ENCODE measurements around the gene AK4.
"Not testable (repeated sequence)": the region's sequence is repeated elsewhere in the genome, so short reads cannot be mapped to it uniquely, and the experiment has no call there.

AK4 gene

GRCh38 chr1:65233782-65234181 lies 85.8 kb downstream of the AK4 start:
- DNase-seq (ENCODE audit: low spot score) = no peak
- no peak for TF ChIP-seq CTCF (IDR thresholded peaks at IDR 0.05; ENCODE audit: extremely low read depth, insufficient read depth, missing control alignments)
- in situ Hi-C loops (cut with MboI; ENCODE audit: low pct_unique_long_range_greater_than_20kb, low sequenced_read_pairs, unreplicated experiment) = loop anchor here (25.0 kb wide), 1 partner anchor 454 kb away; no protein-coding TSS in a partner anchor

- in situ Hi-C loops (cut with MboI; ENCODE audit: low pct_unique_long_range_greater_than_20kb, low sequenced_read_pairs, unreplicated experiment) = loop anchor here (25.0 kb wide), 1 partner anchor 451 kb away; no protein-coding TSS in a partner anchor
- no peak for DNase-seq (ENCODE audit: low spot score)
- TF ChIP-seq CTCF (IDR thresholded peaks at IDR 0.05; ENCODE audit: extremely low read depth, insufficient read depth, missing control alignments) = peak; percentile 48
These were observed 88.1 kb downstream of the AK4 start for GRCh38 chr1:65235867-65236805.

- DNase-seq (ENCODE audit: low spot score) = not testable (repeated sequence)
- in situ Hi-C loops (cut with MboI; ENCODE audit: low pct_unique_long_range_greater_than_20kb, low sequenced_read_pairs, unreplicated experiment) = loop anchor here (25.0 kb wide), 1 partner anchor 450 kb away; no protein-coding TSS in a partner anchor
These were observed 89.1 kb downstream of the AK4 start for GRCh38 chr1:65237088-65237487.

GRCh38 chr1:65237503-65237902 lies 89.5 kb downstream of the AK4 start:
- TF ChIP-seq CTCF (IDR thresholded peaks at IDR 0.05; ENCODE audit: extremely low read depth, insufficient read depth, missing control alignments) = no peak
- in situ Hi-C loops (cut with MboI; ENCODE audit: low pct_unique_long_range_greater_than_20kb, low sequenced_read_pairs, unreplicated experiment) = loop anchor here (25.0 kb wide), 1 partner anchor 450 kb away; no protein-coding TSS in a partner anchor
- DNase-seq (ENCODE audit: low spot score) = no peak

- DNase-seq (ENCODE audit: low spot score) = no peak
- in situ Hi-C loops (cut with MboI; ENCODE audit: low pct_unique_long_range_greater_than_20kb, low sequenced_read_pairs, unreplicated experiment) = loop anchor here (25.0 kb wide), 1 partner anchor 449 kb away; no protein-coding TSS in a partner anchor
- TF ChIP-seq CTCF (IDR thresholded peaks at IDR 0.05; ENCODE audit: extremely low read depth, insufficient read depth, missing control alignments) = no peak
These were observed 90.0 kb downstream of the AK4 start for GRCh38 chr1:65238010-65238409.

GRCh38 chr1:65243491-65243890 lies 95.5 kb downstream of the AK4 start:
- no peak for TF ChIP-seq CTCF (IDR thresholded peaks at IDR 0.05; ENCODE audit: extremely low read depth, insufficient read depth, missing control alignments)
- in situ Hi-C loops (cut with MboI; ENCODE audit: low pct_unique_long_range_greater_than_20kb, low sequenced_read_pairs, unreplicated experiment) = loop anchor here (25.0 kb wide), 1 partner anchor 444 kb away; no protein-coding TSS in a partner anchor
- DNase-seq (ENCODE audit: low spot score) = no peak

GRCh38 chr1:65245295-65245694 lies 97.3 kb downstream of the AK4 start:
- in situ Hi-C loops (cut with MboI; ENCODE audit: low pct_unique_long_range_greater_than_20kb, low sequenced_read_pairs, unreplicated experiment) = loop anchor here (25.0 kb wide), 1 partner anchor 442 kb away; no protein-coding TSS in a partner anchor
- TF ChIP-seq CTCF (IDR thresholded peaks at IDR 0.05; ENCODE audit: extremely low read depth, insufficient read depth, missing control alignments) = no peak
- no peak for DNase-seq (ENCODE audit: low spot score)
